Retina (tissue), 1 donor: ENCODE results near the gene PPT1.
"Not testable (repeated sequence)": the region's sequence is repeated elsewhere in the genome, so short reads cannot be mapped to it uniquely, and the experiment has no call there.

ENCODE experiments used
- DNase-seq: peaks from one replicate; pipeline ENCODE4 v3.0.0-alpha.2; 2016

PPT1 gene

GRCh38 chr1:40053138-40053887, 43.7 kb downstream of the PPT1 start:
- DNase-seq = no peak

GRCh38 chr1:40050863-40051262, 46.2 kb downstream of the PPT1 start:
- no peak for DNase-seq

GRCh38 chr1:40049725-40050124, 47.3 kb downstream of the PPT1 start:
- DNase-seq = no peak

- DNase-seq = no peak
These were observed 49.3 kb downstream of the PPT1 start for GRCh38 chr1:40047769-40048168.

GRCh38 chr1:40047276-40047675, 49.8 kb downstream of the PPT1 start:
- DNase-seq = no peak

GRCh38 chr1:40045766-40046165, 51.3 kb downstream of the PPT1 start:
- no peak for DNase-seq

GRCh38 chr1:40045182-40045581, 51.9 kb downstream of the PPT1 start:
- DNase-seq = no peak

GRCh38 chr1:40044110-40044509, 52.9 kb downstream of the PPT1 start:
- DNase-seq = no peak

GRCh38 chr1:40042341-40042740, 54.7 kb downstream of the PPT1 start:
- DNase-seq = no peak

- no peak for DNase-seq
These were observed 55.6 kb downstream of the PPT1 start for GRCh38 chr1:40041466-40041838.

GRCh38 chr1:40040511-40041465, 56.3 kb downstream of the PPT1 start, which contains the start of gene CAP1:
TSS of gene CAP1 (plus strand) at chr1:40040729. CDS start at chr1:40059347, 18,618 bp downstream.
- DNase-seq = peak; percentile 99

GRCh38 chr1:40039757-40040510, 57.1 kb downstream of the PPT1 start:
- DNase-seq = no peak

GRCh38 chr1:40039245-40039756, 57.8 kb downstream of the PPT1 start:
- DNase-seq = no peak

- no peak for DNase-seq
These were observed 58.4 kb downstream of the PPT1 start for GRCh38 chr1:40038697-40039096.

GRCh38 chr1:40037254-40037653, 59.8 kb downstream of the PPT1 start:
- not testable (repeated sequence) for DNase-seq

- DNase-seq = no peak
These were observed 60.5 kb downstream of the PPT1 start for GRCh38 chr1:40036574-40036973.

GRCh38 chr1:40034869-40035268, 62.2 kb downstream of the PPT1 start:
- DNase-seq = no peak

- peak; percentile 28 for DNase-seq
These were observed 64.7 kb downstream of the PPT1 start for GRCh38 chr1:40032240-40032891.

GRCh38 chr1:40030528-40031135, 66.4 kb downstream of the PPT1 start:
- no peak for DNase-seq

GRCh38 chr1:40029608-40030007, 67.4 kb downstream of the PPT1 start:
- DNase-seq = no peak

- no peak for DNase-seq
These were observed 69.4 kb downstream of the PPT1 start for GRCh38 chr1:40027647-40028046.

GRCh38 chr1:40024671-40025070, 72.4 kb downstream of the PPT1 start:
- DNase-seq = no peak
